Tibial nerve (tissue), 4 donors: Measurements from ENCODE around the gene CEP85. TPM values are rescaled to one million over a fixed set of nuclear protein-coding genes. Genes with fewer than 3 reads are reported as not detected.

Source experiments
- DNase-seq, 2 donors: peaks; one replicate each; pipeline ENCODE4 v3.0.0-alpha.2; 2019; ENCODE audit warnings: low spot score in 2 of 2
- H3K27ac ChIP-seq, 4 donors: fragments of 200-600 bp; sonication (generic) in 3 of 4; one replicate each; pipeline ENCODE4 v1.5.1; 2017 to 2019; ENCODE audit warnings: mild to moderate bottlenecking in 1 of 4
- H3K27me3 ChIP-seq, 2 donors: fragments of 200-600 bp; sonication (generic) in 1 of 2; one replicate each; pipeline versions ENCODE4 v1.5.1 to v1.6.0; 2017 to 2019
- H3K36me3 ChIP-seq, 3 donors: fragments of 200-600 bp; sonication (generic); one replicate each; pipeline ENCODE4 v1.5.1; 2018 to 2019
- H3K4me1 ChIP-seq, 4 donors: fragments of 200-600 bp; sonication (generic) in 3 of 4; one replicate each; pipeline ENCODE4 v1.5.1; 2017 to 2019
- H3K4me3 ChIP-seq, 4 donors: fragments of 200-600 bp; sonication (generic) in 3 of 4; one replicate each; pipeline ENCODE4 v1.5.1; 2017 to 2019; ENCODE audit warnings: mild to moderate bottlenecking in 1 of 4, moderate library complexity in 1 of 4
- H3K9me3 ChIP-seq, 4 donors: fragments of 200-600 bp; sonication (generic) in 3 of 4; one replicate each; pipeline ENCODE4 v1.5.1; 2017 to 2019
- CTCF ChIP-seq, 5 experiments: fragments of 200-600 bp in 3 of 5; fragments of 450-650 bp in 2 of 5; sonication (generic) in 3 of 5; IDR thresholded peaks; one replicate each; pipeline ENCODE4 v1.5.1; 2016 to 2019; ENCODE audit warnings: antibody characterized with exemption in 5 of 5, mild to moderate bottlenecking in 3 of 5, moderate library complexity in 2 of 5
- EP300 ChIP-seq, 2 donors: sonication (generic); formaldehyde crosslinking; IDR thresholded peaks; one replicate each; pipeline ENCODE4 v1.6.1; 2017; ENCODE audit warnings: antibody characterized with exemption in 2 of 2, mild to moderate bottlenecking in 1 of 2
- POLR2A ChIP-seq, 2 donors: fragments of 450-650 bp; IDR thresholded peaks; one replicate each; pipeline ENCODE4 v1.6.1; 2017; ENCODE audit warnings: antibody characterized with exemption in 2 of 2, mild to moderate bottlenecking in 2 of 2, moderate library complexity in 2 of 2
- WGBS, 2 donors: methylation state at CpG; one replicate each; pipeline ENCODE4 v1.1.5; 2018; 5-methylcytosine and 5-hydroxymethylcytosine counted together
- total RNA-seq, 4 donors: library from RNA; depleted of rRNA; stranded (reverse); fragments of >200 nt; gene quantifications; one replicate each; pipeline ENCODE4 v1.1.0, GENCODE V29; 2016

Gene CEP85
- total RNA-seq, 4 donors from 2014 or later: 14.9 to 23.7 (median 20.0) TPM

GRCh38 chr1:26252718-26253117, 18.7 kb downstream of the CEP85 start:
- Histone ChIP-seq H3K36me3 (peaks cover 0 to 47% (median 0%) of the 10 kb centered on the region in 3 donors), H3K4me3 (no peak overlapping the region), H3K9me3 (no peaks in the 10 kb centered on the region), H3K27me3 (no peaks in the 10 kb centered on the region), H3K27ac (no peak overlapping the region), H3K4me1 (no peaks in the 10 kb centered on the region)
- TF ChIP-seq EP300 (IDR thresholded peaks at IDR 0.05) (no peak), CTCF (IDR thresholded peaks at IDR 0.05) (no peak), POLR2A (IDR thresholded peaks at IDR 0.05) (no peak)
- WGBS, 2 donors: 75 to 77% methylated on average over 7 of the region's 7 CpGs
- no peak for DNase-seq

GRCh38 chr1:26254404-26254803, 20.4 kb downstream of the CEP85 start:
- Histone ChIP-seq H3K9me3 (no peaks in the 10 kb centered on the region), H3K4me1 (no peaks in the 10 kb centered on the region), H3K27me3 (no peaks in the 10 kb centered on the region), H3K36me3 (peaks cover 0 to 59% (median 0%) of the 10 kb centered on the region in 3 donors), H3K4me3 (no peak overlapping the region), H3K27ac (no peak overlapping the region)
- WGBS, 2 donors: 82 to 92% methylated on average over 3 of the region's 3 CpGs
- no peak for DNase-seq
- TF ChIP-seq EP300 (IDR thresholded peaks at IDR 0.05): no peak

- no peak for TF ChIP-seq POLR2A (IDR thresholded peaks at IDR 0.05)
- TF ChIP-seq EP300 (IDR thresholded peaks at IDR 0.05): no peak
- TF ChIP-seq CTCF (IDR thresholded peaks at IDR 0.05): no peak
- Histone ChIP-seq H3K27me3 (no peaks in the 10 kb centered on the region), H3K27ac (no peak overlapping the region), H3K4me1 (no peaks in the 10 kb centered on the region), H3K9me3 (no peaks in the 10 kb centered on the region), H3K4me3 (no peak overlapping the region), H3K36me3 (peaks cover 0 to 71% (median 0%) of the 10 kb centered on the region in 3 donors)
- no peak for DNase-seq
- WGBS, 2 donors: 92 to 94% methylated on average over 2 of the region's 2 CpGs
Observed at GRCh38 chr1:26257222-26257621, 23.2 kb downstream of the CEP85 start.

GRCh38 chr1:26259005-26259404, 25.0 kb downstream of the CEP85 start:
- H3K4me1 ChIP-seq: no peaks in the 10 kb centered on the region
- H3K27me3 ChIP-seq: no peaks in the 10 kb centered on the region
- H3K9me3 ChIP-seq: no peaks in the 10 kb centered on the region
- no peak for TF ChIP-seq CTCF (IDR thresholded peaks at IDR 0.05)
- TF ChIP-seq EP300 (IDR thresholded peaks at IDR 0.05): no peak
- no peak for TF ChIP-seq POLR2A (IDR thresholded peaks at IDR 0.05)
- 86 to 89% methylated on average over 2 of the region's 2 CpGs for WGBS, 2 donors
- DNase-seq: no peak
- H3K27ac ChIP-seq: no peak overlapping the region
- peaks cover 0 to 87% (median 0%) of the 10 kb centered on the region in 3 donors for H3K36me3 ChIP-seq
- no peak overlapping the region for H3K4me3 ChIP-seq

GRCh38 chr1:26259578-26259977, 25.6 kb downstream of the CEP85 start:
- Histone ChIP-seq H3K27ac (no peak overlapping the region), H3K9me3 (no peaks in the 10 kb centered on the region), H3K4me3 (no peak overlapping the region), H3K36me3 (peaks cover 0 to 93% (median 0%) of the 10 kb centered on the region in 3 donors), H3K4me1 (no peaks in the 10 kb centered on the region), H3K27me3 (no peaks in the 10 kb centered on the region)
- WGBS, 2 donors: 91 to 92% methylated on average over 5 of the region's 5 CpGs
- no peak for DNase-seq
- TF ChIP-seq EP300 (IDR thresholded peaks at IDR 0.05) (no peak), POLR2A (IDR thresholded peaks at IDR 0.05) (no peak), CTCF (IDR thresholded peaks at IDR 0.05) (no peak)

GRCh38 chr1:26263212-26263611, 29.2 kb downstream of the CEP85 start:
- H3K9me3 ChIP-seq: no peaks in the 10 kb centered on the region
- TF ChIP-seq EP300 (IDR thresholded peaks at IDR 0.05) (no peak), POLR2A (IDR thresholded peaks at IDR 0.05) (no peak), CTCF (IDR thresholded peaks at IDR 0.05) (no peak)
- no peaks in the 10 kb centered on the region for H3K27me3 ChIP-seq
- no peak overlapping the region for H3K4me3 ChIP-seq
- no peaks in the 10 kb centered on the region for H3K4me1 ChIP-seq
- WGBS, 2 donors: 76 to 87% methylated on average over 5 of the region's 5 CpGs
- no peak overlapping the region for H3K27ac ChIP-seq
- H3K36me3 ChIP-seq: peaks cover 0 to 70% (median 4%) of the 10 kb centered on the region in 3 donors
- DNase-seq: no peak
